Left kidney (tissue), 2 donors: ENCODE measurements around the gene CDKL2. TPM values are rescaled to one million over a fixed set of nuclear protein-coding genes. Genes with fewer than 3 reads are reported as not detected.

Experiments
- DNase-seq: peaks from one replicate; pipeline ENCODE4 v3.0.0-alpha.2; 2013
- polyA plus RNA-seq: library from polyadenylated mRNA; unstranded; fragments of 120-200 nt; gene quantifications from one replicate; pipeline ENCODE4 v1.2.1, GENCODE V29; 2013; ENCODE audit not compliant: insufficient read length

Gene CDKL2
- polyA plus RNA-seq, 1 donor: 18.0 TPM

DNA sequence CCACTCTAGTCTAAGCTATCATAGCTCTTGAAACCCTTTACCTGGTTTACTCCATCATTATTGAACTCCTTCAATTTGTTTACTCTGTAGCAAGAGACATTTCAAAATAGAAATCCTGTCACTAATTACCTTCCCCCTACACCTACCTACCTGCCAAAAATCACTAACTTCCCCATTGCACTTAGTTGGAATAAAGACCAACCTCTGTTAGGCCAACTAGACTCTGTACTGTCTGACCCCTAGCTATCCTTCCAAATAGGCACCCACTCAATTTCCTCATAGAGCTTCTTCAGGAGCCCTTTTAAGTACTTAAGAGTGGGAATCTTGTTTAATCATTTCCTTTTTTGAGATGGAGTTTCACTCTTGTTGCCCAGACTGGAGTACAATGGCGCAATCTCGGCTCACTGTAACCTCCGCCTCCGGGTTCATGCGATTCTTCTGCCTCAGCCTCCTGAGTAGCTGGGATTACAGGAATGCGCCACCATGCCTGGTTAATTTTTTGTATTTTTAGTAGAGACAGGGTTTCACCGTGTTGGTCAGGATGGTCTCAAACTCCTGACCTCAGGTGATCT, 8.9 kb upstream of the CDKL2 start:
- DNase-seq: no peak

DNA sequence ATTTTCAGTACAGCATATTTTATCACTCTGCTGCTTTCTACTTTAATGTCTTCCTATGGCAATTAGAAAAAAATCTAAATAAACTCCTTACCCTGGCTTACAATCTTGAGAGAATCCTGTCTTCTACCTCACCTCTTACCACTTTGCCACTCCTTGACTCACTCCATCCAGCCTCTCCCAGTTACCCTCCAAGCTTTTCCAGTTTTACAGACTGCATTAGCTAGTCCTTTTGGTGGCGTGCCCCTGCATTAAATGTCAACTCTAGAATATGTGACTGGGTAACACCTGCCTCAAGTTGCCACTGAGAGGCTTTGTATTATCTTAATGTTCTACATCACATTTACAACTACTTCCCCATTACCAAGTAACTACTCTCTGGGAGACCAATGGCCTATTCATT, 7.5 kb upstream of the CDKL2 start:
- no peak for DNase-seq

DNA sequence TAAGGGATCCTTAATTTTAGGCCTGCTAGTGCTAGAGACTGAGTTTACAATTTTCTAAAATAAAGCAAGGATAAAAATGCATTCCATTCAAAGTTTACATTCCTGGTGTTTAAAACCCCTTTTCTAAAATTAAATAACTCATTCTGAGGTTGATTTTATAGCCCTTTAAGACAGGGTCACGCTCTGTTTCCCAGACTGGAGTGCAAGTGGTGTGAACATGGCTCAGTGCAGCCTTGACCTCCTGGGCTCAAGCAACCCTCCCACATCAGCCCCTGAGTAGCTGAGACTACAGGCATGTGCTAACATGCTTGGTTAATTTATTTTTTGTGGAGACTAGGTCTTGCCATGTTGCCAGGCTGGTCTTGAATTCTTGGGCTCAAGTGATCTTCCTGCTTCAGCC, 6.8 kb upstream of the CDKL2 start:
- peak; percentile 55 for DNase-seq

DNA sequence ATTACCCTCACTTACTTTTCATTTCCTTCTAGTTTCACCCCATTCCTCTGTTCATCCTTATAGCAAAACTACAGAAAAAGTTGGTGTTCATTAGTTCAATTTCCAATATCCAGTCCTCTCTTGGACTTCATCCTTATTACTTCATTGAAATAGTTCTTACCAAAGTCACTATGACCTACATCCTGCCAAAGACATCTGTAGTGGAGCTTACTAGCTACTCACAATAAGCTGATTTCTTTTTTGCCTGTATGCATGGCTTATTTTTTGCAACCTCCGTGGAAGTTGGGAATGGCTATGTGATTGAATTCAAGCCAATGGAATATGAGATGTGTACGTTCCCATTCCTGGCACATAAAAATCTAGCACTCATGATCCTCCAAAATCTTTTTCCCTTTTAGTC, 4.6 kb upstream of the CDKL2 start:
- no peak for DNase-seq

DNA sequence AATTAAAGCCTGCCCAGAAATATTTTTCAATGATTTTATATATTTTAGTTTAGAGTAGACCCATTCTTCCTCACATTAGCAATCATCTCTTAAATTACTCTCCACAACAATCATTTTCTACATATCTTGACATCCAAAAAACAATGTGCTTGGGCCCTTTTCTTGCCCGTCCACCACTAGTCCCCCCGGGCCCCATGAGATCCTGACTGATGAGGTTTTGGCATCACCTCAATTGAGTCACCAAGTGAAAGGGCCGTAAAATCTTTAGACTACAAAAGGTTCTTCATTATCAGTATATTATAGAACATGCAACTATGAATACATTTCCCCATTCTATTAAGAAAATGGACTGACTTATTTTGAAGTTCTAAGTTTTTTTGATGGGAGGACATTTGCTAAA, 4.0 kb upstream of the CDKL2 start:
- no peak for DNase-seq

DNA sequence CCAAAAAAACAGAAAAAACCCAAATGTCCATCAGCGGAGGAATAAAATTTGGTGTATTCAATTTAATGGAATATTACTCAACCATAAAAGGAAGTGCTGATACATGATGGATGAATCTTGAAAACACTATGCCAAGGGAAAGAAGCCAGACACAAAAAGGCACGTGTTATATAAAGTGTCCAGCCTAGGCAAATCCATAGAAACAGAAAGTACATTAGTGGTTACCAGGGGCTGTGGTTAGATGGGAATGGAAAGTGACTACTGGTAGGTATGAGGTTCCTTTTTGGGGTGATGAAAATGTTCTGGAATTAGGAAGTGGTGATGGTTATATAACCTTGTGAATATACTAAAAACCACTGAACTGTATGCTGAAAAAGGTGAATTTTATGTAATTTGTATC, 3.5 kb upstream of the CDKL2 start:
- no peak for DNase-seq

DNA sequence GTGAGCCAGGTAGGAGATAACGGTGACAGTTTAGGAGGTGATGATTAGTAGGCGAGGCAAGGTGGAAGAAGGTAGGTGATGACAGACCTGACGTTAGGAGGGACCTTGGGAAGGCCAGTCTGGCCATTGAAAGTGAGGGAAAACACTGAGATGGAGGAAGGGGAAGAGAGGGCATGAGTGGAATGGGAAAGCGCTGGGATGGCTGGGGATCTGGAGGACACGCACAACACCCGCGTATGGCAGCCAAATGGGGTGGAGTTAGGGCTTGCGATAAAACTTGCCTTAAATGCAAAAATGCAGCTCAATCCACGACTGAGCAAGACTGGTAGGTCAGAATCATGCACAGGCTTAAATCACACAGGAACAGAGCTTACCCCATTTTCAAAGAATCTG, 605 bp upstream of the CDKL2 start:
- DNase-seq: no peak

DNA sequence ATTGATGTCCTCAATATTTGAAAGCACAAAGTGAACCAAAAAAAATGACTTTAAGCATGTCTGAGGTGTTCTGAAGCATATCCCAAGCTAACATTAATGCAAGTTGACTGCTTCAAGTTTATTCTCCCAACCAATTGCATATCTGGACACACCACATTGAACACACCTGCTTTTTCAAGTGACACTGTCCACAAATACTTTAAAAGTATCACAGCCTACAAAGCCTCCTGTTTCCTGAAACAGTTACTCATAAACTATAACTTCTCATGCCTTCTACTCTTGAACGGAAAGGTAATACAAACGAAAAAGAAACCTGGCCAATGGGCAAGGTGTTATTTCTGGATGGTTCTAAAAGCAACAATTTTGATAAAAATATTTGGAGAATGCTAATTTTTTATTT, 1.1 kb downstream of the CDKL2 start:
- DNase-seq: no peak

DNA sequence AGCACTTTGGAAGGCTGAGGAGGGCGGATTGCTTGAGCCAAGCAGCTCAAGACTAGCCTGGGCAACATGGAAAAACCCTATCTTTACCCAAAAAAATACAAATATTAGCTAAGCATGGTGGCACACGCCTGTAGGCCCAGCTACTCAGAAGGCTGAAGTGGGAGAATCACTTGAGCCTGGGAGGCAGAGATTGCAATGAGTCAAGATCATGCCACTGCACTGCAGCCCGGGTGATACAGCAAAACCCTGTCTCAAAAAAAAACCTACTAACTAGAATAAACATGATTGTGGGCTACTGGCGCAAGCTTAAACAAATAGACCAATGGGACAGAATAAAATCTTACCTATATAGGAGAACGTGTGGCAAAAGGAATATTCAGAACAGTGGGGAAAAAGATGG, 7.3 kb downstream of the CDKL2 start:
- DNase-seq: no peak

DNA sequence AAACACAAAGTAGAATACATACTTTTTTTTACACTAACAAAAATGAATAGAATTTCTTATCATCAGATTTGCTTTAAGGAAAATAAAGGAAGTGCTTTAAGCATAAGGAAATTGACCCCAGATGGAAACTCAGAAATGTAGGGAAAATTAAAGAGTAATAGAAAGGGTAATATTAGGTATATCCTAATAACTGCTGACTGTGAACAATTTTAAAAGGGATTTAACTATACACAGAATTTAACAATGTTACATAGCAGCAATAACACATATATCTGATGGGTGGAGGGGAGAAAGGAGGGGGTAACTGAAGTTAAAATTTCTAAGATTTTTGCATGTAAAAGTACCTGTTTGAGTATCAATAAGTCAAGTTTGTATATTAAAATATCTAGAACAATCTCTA, 8.6 kb downstream of the CDKL2 start:
- no peak for DNase-seq

DNA sequence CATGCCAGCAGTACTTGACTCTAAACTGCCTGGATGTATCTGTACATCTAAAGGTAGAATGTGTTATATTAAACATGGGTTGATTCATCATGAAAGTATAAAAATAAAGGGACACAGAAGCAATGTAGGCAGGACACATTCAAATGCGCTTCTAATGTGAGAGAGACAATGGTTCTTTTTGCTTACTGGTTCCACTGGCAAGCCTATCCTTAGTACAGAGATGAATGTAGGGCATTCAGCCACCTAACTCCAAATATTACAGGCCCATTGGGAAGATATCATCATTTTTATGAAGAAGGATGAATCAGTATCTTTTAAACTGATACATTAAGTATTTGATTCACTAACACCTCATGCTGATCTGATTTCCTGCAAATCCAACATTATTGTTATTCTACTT, 18.0 kb downstream of the CDKL2 start:
- no peak for DNase-seq

DNA sequence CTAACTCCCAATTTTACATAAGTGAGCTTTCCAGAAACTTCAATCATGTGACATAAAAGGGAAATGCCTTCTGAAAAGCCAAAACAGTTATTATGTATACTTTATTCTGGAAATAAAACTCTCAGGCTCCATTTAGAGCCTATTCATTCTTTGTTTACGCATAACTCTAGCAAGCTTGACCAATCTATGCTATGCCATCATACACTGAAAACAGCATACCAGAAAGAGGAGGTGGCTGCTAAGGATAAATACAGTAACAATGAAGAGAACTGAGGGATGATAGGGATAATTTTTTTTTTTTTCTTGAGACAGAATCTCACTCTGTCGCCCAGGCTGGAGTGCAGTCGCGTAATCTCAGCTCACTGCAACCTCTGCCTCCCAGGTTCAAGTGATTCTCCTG, 24.4 kb downstream of the CDKL2 start:
- DNase-seq: no peak

DNA sequence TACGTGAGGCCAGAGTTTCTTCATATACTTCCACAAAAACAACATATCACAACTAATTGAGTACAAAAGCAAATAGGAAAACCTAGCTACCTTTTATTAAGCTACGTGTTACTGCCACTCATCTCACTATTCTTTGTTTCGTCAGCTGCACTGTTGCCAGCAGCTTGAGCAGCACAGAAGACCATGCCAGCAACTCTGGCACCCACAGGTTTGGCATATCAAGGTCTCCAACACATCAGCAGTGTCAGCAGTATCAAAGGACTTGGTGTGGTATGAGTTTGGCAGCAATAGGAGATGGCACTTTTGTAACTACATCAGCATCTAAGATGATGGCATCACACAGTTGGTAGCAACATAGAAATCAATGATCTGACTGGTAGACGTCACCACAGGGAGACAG, 30.7 kb downstream of the CDKL2 start:
- no peak for DNase-seq

DNA sequence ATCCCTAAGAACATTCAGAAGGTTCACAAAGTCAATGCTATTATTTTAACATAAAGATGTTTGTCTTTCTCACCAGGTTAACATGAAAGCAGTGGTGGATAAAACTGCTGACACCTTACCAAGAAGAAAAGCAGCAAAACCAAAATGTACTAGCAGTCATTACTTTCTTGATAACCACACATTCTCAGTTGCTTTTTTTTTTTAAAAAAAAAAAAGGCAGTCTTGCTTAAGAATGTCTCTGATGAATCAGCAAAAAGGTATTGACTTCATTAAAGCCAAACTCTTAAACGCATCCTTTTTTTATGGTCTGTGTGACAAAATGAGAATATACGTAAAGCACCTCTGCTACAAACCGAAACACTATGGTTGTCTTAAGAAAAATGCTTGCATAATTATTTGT, 31.9 kb downstream of the CDKL2 start:
- no peak for DNase-seq

DNA sequence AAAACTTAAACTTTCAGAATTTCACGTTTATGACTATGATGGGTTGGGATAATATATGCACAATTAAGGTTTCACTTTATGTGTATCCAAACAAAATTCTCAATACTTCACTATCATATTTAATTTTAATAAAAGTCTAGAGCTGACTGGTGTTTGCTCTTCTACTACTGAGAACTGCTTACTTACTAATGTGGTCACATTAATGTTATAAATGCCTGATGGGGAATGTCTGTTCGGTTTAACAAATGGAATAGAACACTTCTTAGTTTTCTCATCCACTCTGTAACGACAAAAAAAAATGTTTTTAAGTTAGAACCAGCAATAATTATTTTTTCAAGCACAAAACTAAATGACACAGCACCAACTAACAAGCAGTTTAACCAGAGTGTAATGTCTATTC, 34.3 kb downstream of the CDKL2 start:
- DNase-seq: no peak

DNA sequence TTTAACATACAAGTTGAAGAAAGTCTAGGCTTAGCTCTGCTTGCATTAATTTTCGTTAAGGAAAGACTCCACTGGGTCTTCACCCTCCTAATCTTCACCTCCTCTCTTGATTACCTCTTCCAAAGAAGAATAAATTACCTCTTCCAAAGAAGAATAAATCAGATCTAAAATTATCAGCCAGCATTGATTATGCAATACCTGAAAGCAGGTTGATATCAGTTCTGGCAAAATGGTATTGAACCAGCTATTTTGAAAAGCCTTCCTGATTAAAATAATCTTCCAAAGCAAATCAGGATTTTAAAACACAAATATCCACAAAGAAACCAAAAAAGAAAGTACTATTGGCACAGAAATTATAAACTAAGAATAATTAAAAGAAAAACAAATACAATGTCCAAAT, 36.9 kb downstream of the CDKL2 start:
- DNase-seq: no peak

DNA sequence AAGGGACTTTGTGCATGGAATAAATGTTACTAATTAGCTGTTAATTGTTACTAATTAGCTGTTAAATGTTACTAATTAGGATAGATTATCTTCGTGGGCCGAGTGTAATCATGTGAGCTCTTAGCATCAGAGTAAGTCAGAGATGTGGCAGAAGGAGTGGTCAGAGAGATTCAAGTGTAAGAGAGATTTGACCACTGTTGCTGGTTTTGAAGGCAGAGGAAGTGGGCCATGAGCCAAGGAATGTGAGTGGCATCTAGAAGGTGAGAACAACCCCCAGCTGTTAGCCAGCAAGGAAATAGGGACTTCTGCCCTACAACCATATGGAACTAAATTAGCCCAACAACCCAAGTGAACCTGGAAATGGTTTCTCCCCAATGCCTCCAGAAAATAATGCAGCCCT, 46.3 kb downstream of the CDKL2 start:
- DNase-seq: no peak

DNA sequence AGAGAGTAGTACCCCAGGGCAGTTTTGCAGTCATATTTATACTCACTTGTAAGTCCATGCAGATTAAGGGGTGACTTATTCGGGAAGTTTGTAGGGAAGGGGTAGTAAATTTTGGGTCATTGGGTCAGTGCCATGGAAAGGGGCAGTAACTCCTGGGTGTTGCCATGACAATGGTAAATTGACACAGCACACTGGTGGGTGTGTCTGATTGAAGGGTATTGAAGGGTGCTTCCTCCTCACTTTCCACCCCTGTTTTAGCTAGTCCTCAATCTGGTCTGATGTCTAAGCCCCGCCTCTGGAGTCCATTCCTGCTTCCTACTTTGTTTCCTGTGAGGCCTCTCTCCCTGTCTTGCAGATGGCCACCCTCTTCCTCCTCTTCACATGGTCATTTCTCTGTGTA, 62.6 kb downstream of the CDKL2 start:
- DNase-seq: no peak

DNA sequence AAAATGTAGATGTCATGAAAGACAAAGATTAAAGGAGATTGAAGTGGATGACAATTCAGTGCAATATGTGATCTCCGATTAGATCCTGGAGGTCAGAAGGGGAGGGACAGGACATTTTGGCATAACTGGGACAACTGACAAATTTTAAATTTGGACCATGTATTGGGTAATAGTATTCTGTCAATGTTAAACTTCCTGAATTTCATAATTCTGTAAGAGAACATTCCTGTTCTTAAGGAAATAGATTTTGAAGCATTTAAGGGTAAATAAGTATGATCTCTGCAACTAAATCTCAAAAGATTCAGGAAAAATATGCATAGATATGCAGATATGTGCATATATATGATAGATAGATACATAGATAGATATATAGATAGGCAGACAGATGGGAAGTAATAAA, 63.4 kb downstream of the CDKL2 start:
- no peak for DNase-seq

DNA sequence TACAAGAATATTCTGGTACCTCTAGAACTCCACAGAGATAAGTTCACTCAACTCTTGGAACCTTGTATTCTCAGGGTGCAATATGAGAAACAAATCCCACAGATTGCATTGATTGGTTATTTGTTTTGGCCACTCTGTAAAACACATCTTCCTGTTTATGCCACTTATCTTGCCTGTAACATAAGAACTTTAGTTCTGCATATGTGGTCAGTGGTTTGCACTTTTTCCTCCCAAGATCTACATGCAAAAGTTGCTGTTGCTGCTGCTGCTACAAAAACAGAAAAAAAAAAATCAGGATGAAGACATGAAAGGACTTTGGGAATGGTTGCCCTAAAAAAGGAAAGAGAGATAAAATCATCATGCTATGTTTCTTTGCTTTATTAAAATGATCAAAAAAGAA, 64.8 kb downstream of the CDKL2 start:
- DNase-seq: no peak

DNA sequence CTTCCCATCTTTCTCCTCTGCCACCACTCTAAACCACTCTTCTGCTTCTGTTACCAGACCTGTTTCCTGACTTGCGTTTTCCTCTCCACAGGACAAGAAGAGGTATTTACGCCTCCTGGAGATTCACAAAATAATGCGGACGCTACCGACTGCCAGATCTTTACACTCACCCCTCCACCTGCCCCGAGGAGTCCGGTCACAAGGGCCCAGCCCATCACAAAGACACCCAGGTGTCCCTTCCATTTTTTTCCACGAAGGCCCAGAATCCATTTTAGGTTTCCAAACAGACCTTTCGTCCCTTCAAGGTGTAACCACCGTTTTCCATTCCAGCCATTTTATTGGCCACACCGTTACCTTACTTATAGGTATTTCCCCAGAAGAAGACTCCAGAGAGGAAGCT, 66.3 kb downstream of the CDKL2 start:
- no peak for DNase-seq

DNA sequence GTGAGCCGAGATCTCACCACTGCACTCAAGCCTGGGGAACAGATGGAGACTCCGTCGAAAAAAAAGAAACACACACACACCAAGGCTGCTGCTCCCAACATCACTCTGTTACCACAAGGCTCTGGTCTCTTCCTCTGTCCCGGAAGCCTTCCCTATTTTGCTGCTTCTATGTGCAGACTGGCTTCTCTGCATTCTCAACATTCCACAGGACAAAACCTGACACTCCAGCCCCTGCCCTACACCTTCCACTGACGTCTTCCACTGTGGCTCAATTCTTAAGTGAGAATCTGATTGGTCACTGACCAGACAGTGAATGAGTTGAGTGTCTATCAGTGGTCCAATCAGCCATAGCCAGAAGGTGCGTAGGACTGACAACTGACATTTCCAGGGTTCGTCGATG, 68.5 kb downstream of the CDKL2 start:
- no peak for DNase-seq

DNA sequence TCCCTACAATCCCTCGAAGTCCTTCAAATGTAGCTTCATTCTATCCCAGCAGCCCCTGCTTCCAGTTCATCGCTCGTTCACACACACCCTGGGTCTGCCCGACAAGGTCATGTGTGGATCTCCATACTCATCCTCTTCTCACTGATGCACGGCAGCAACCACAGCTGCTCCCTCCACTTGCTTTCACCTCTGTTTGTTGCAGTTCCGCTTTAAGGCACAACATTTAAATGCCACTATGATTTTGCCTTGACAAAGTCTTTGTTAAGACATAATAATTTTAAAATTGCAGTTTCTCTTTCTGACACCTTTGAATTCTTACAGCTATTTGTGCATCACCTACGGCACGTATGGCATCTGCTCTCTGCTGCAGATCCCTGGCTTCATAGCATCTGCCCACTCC, 72.6 kb downstream of the CDKL2 start:
- no peak for DNase-seq

DNA sequence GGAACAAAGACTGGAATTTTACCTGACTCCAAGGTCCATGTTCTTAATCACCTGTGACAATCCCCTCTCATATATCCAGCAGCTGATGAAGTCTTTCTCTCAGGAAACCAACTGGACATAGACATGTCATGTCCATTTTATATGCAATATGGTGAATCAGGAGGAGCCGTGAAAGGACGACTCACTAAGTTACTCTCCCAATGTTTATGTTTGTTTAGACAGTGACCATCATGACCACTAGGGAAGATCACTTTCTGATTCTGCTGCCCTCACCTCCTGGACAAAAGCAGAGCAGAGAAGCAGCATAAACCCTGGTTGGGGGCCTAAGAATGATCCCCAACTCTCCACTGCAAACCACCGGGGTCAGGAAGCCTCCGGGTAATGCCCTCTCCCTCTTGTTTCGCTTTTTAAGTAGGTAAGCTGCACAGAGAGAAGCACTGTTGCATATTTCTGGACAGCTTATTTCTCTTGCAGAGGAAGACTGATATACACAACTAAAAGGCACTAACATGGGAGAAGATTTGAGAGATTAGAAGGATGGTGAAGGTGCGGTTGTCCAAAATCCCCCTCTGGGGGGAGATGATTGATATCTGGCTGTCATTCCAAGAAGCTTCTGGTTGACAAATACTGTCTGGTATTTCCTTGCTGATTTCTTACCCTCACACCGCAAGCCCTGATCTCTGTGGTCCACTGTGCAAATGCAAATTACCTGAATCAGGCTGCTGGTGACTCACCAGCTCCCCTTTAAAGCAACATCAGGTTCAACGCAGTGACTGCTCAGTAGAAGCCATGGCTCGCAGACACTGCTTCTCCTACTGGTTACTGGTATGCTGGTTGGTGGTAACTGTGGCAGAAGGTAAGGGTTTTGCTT, 74.8 kb downstream of the CDKL2 start, which contains the start of gene ODAPH:
ODAPH (plus strand) TSS at position 773 of the 871 bp plus-strand sequence; CDS start at position 790, 17 bp downstream.
- no peak for DNase-seq
